Spleen (tissue), 11 donors: ENCODE results near the gene NUMBL. TPM values are rescaled to one million over a fixed set of nuclear protein-coding genes. Genes with fewer than 3 reads are reported as not detected.

ENCODE experiments used
- DNase-seq: peaks from one replicate; pipeline ENCODE4 v3.0.0-alpha.2; 2020
- H3K27ac ChIP-seq, 8 donors: fragments of 200-600 bp; sonication (generic) in 7 of 8; 1 replicate in 4 of 8; 2 replicates in 4 of 8; pipeline versions ENCODE4 v1.5.0 to v1.8.0; 2016 to 2021; ENCODE audit warnings: inconsistent platforms in 4 of 8, mild to moderate bottlenecking in 4 of 8, moderate library complexity in 1 of 8
- H3K27me3 ChIP-seq, 7 donors: fragments of 200-600 bp; sonication (generic) in 6 of 7; replicated peaks in 1 of 7; 1 replicate in 4 of 7; 2 replicates in 3 of 7; pipeline versions ENCODE4 v1.5.0 to v1.8.0; 2016 to 2021; ENCODE audit warnings: inconsistent platforms in 3 of 7, mild to moderate bottlenecking in 1 of 7
- H3K36me3 ChIP-seq, 6 donors: fragments of 200-600 bp; sonication (generic) in 5 of 6; 1 replicate in 4 of 6; 2 replicates in 2 of 6; pipeline versions ENCODE4 v1.5.0 to v1.8.0; 2016 to 2021; ENCODE audit warnings: inconsistent platforms in 2 of 6
- H3K4me1 ChIP-seq, 6 donors: fragments of 200-600 bp; sonication (generic) in 5 of 6; 1 replicate in 3 of 6; 2 replicates in 3 of 6; pipeline versions ENCODE4 v1.5.0 to v1.8.0; 2016 to 2021; ENCODE audit warnings: inconsistent platforms in 3 of 6
- H3K4me3 ChIP-seq, 8 donors: fragments of 200-600 bp; sonication (generic) in 7 of 8; 1 replicate in 4 of 8; 2 replicates in 4 of 8; pipeline versions ENCODE4 v1.5.0 to v1.8.0; 2016 to 2021; ENCODE audit warnings: inconsistent platforms in 4 of 8, mild to moderate bottlenecking in 4 of 8, moderate library complexity in 2 of 8
- H3K9me3 ChIP-seq, 8 donors: fragments of 200-600 bp; sonication (generic) in 7 of 8; 1 replicate in 4 of 8; 2 replicates in 4 of 8; pipeline versions ENCODE4 v1.5.0 to v1.8.0; 2016 to 2021; ENCODE audit warnings: inconsistent platforms in 4 of 8
- CTCF ChIP-seq, 11 experiments: fragments of 200-600 bp in 7 of 11; fragments of 450-650 bp in 4 of 11; sonication (generic) in 4 of 11; IDR thresholded peaks in 8 of 11; conservative IDR thresholded peaks in 3 of 11; 1 replicate in 7 of 11; 2 replicates in 4 of 11; pipeline versions ENCODE4 v1.4.0 to v1.8.0; 2016 to 2021; ENCODE audit warnings: antibody characterized with exemption in 11 of 11, inconsistent platforms in 4 of 11, mild to moderate bottlenecking in 1 of 11
- POLR2A ChIP-seq, 3 donors: fragments of 450-650 bp; IDR thresholded peaks; one replicate each; pipeline ENCODE4 v1.5.1; 2017; ENCODE audit warnings: antibody characterized with exemption in 3 of 3, mild to moderate bottlenecking in 1 of 3
- POLR2AphosphoS5 ChIP-seq, 3 donors: sonication (generic); formaldehyde crosslinking; IDR thresholded peaks; one replicate each; pipeline ENCODE4 v1.5.1; 2017; ENCODE audit warnings: antibody characterized with exemption in 3 of 3
- WGBS, 5 donors: extraction: QIAGEN DNeasy Blood & Tissue Kit in 3 of 5; methylation state at CpG; one replicate each; pipeline versions ENCODE4 v1.1.5 to v1.1.7; 2013 to 2018; 5-methylcytosine and 5-hydroxymethylcytosine counted together
- intact Hi-C: fragments of 100-400 bp; cut with DNase I; formaldehyde crosslinking; loops from one replicate; pipeline ENCODE4 v1.15.0; 2023; ENCODE audit warnings: low total_unique reads
- polyA plus RNA-seq, 3 donors: library from polyadenylated mRNA; stranded (reverse); fragments of 200-250 nt; gene quantifications; one replicate each; pipeline ENCODE4 v1.2.1, GENCODE V29; 2013
- total RNA-seq, 7 donors: library from RNA; depleted of rRNA in 3 of 7; stranded (reverse); fragments of >200 nt in 3 of 7; fragmentation: NEBNext Ultra II Directional in 4 of 7; extraction: Animal tissue kit (Norgen Biotek cat#: 25700) in 4 of 7; gene quantifications; one replicate each; pipeline versions ENCODE4 v1.1.0 to v1.2.1, GENCODE V29; 2016 to 2021
- donor health status: healthy with polysubstance abuse.
- donor health status: DM: no; HTN: no; CAD: no; lungs with moderate emphysema.
- donor health status: DM: no; HTN: no; CAD: no.
- donor health status: Bipolar disorder and iron deficiency.
- donor health status: healthy.
- donor health status: DM: no; HTN: no; CAD: no.
- donor health status: DM: yes; HTN: yes; CAD: no.

The NUMBL gene
- total and polyA plus RNA-seq, 10 donors: 3.2 to 27.4 (median 13.3) TPM

GRCh38 chr19:40697007-40697406 lies 6.6 kb upstream of the NUMBL start:
- Histone ChIP-seq H3K27me3 (no peaks in the 10 kb centered on the region), H3K4me3 (no peak overlapping the region), H3K27ac (no peak overlapping the region), H3K4me1 (peaks cover 0 to under 1% (median 0%) of the 10 kb centered on the region in 6 donors), H3K36me3 (peaks cover 0 to 94% (median 32%) of the 10 kb centered on the region in 6 donors), H3K9me3 (no peaks in the 10 kb centered on the region)
- TF ChIP-seq POLR2A (IDR thresholded peaks at IDR 0.05) (no peak), CTCF (IDR thresholded peaks at IDR 0.05 in 8 of 11, conservative IDR thresholded peaks at IDR 0.05 in 3 of 11) (no peak), POLR2AphosphoS5 (IDR thresholded peaks at IDR 0.05) (no peak)
- intact Hi-C loops: no loop called here
- no peak for DNase-seq
- 92 to 100% (median 96%) methylated on average over 6 of the region's 6 CpGs for WGBS, 5 donors

- no peak for TF ChIP-seq CTCF (IDR thresholded peaks at IDR 0.05 in 8 of 11, conservative IDR thresholded peaks at IDR 0.05 in 3 of 11)
- no peak for TF ChIP-seq POLR2AphosphoS5 (IDR thresholded peaks at IDR 0.05)
- intact Hi-C loops: no loop called here
- Histone ChIP-seq H3K27me3 (no peaks in the 10 kb centered on the region), H3K4me3 (no peak overlapping the region), H3K4me1 (peaks cover 0 to 12% (median 8%) of the 10 kb centered on the region in 6 donors), H3K27ac (no peak overlapping the region), H3K36me3 (peaks cover 0 to 88% (median 23%) of the 10 kb centered on the region in 6 donors), H3K9me3 (no peaks in the 10 kb centered on the region)
- 95 to 97% (median 96%) methylated on average over 5 of the region's 5 CpGs for WGBS, 5 donors
- DNase-seq: no peak
Measured at GRCh38 chr19:40695881-40696280, 5.4 kb upstream of the NUMBL start.

DNA sequence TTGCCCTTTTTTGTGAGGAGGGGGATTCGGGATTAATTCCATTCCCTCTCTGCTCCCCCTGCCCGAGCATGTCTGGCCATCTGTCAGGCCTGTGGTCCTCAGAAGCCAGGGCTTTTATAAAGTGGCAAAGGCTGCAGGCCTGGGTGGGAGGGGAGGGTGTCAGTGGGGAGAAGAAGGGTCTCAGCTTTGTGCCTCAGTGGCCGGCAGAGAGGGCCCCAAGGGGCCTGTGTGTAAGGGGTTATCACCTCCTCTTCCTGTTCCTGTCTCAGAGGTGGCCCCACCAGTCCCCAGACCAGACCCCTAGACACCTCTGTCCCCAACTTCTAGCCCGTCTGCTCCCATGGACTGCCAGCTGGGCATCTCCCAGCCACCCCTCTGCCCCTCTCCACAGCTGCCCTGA lies 3.4 kb upstream of the NUMBL start:
- WGBS, 5 donors: 77 to 88% (median 83%) methylated on average over 2 to 4 of the region's 4 CpGs
- intact Hi-C loops: no loop called here
- H3K36me3 ChIP-seq: peaks cover 0 to 68% (median 15%) of the 10 kb centered on the region in 6 donors
- no peak for TF ChIP-seq POLR2AphosphoS5 (IDR thresholded peaks at IDR 0.05)
- no peak for TF ChIP-seq CTCF (IDR thresholded peaks at IDR 0.05 in 8 of 11, conservative IDR thresholded peaks at IDR 0.05 in 3 of 11)
- TF ChIP-seq POLR2A (IDR thresholded peaks at IDR 0.05): no peak
- no peaks in the 10 kb centered on the region for H3K27me3 ChIP-seq
- no peak overlapping the region for H3K4me3 ChIP-seq
- no peaks in the 10 kb centered on the region for H3K9me3 ChIP-seq
- peaks cover 3 to 29% (median 21%) of the 10 kb centered on the region in 6 donors for H3K4me1 ChIP-seq
- no peak overlapping the region for H3K27ac ChIP-seq
- DNase-seq: no peak

DNA sequence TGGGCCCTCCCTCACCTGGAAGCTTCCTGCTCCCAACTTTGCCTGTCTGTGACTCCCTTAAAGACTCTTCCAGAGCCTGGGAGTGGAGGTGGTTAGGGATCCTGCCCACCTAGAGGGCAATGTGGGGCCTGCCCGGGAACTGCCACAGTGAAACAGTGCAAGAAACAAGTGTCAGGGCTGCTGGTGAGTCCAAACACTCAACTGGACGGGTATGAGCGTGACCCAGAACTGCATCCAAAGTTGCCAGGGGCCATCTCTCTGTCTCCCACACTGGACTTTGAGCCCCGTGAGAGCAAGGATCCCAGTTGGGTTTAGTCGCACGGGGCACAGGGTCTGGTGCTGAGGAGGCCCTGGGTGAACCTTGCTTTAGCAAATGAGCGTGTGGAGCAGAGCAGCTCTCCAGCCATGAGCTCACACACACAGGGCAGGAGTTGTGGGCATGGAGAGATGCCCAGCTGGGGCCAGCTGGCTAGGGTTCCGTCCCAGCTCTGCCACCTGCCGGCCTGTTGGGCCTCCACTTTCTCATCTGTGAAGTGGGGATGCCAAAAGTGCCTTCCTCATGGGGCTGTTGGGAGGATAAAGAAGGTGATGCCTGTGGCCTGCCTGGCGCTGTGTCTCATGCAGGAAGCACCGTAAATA lies 2.8 kb upstream of the NUMBL start:
- H3K4me3 ChIP-seq: no peak overlapping the region
- H3K9me3 ChIP-seq: no peaks in the 10 kb centered on the region
- no peak overlapping the region for H3K27ac ChIP-seq
- intact Hi-C loops: no loop called here
- DNase-seq: no peak
- WGBS, 5 donors: 91 to 94% (median 93%) methylated on average over 10 to 11 of the region's 11 CpGs
- no peak for TF ChIP-seq POLR2A (IDR thresholded peaks at IDR 0.05)
- TF ChIP-seq POLR2AphosphoS5 (IDR thresholded peaks at IDR 0.05): no peak
- TF ChIP-seq CTCF (IDR thresholded peaks at IDR 0.05 in 8 of 11, conservative IDR thresholded peaks at IDR 0.05 in 3 of 11): no peak
- H3K4me1 ChIP-seq: peaks cover 3 to 36% (median 21%) of the 10 kb centered on the region in 6 donors
- no peaks in the 10 kb centered on the region for H3K27me3 ChIP-seq
- peaks cover 0 to 62% (median 15%) of the 10 kb centered on the region in 6 donors for H3K36me3 ChIP-seq
